Dendritic cell treated with granulocyte-macrophage colony-stimulating factor and Interleukin-4, amounts not matched to agents 40 ng/mL and 50 ng/mL, for 4 days (primary cell): ENCODE measurements around the gene DSTN.

ENCODE experiments used
- H3K27ac Mint-ChIP-seq: one replicate; pipeline ENCODE4 v1.8.0; 2022; ENCODE audit warnings: mild to moderate bottlenecking, mixed read lengths
- H3K27me3 Mint-ChIP-seq: one replicate; pipeline ENCODE4 v1.8.0; 2022; ENCODE audit warnings: mild to moderate bottlenecking, mixed read lengths
- H3K36me3 Mint-ChIP-seq: one replicate; pipeline ENCODE4 v1.8.0; 2022; ENCODE audit warnings: low read depth, mixed read lengths
- H3K4me1 Mint-ChIP-seq: one replicate; pipeline ENCODE4 v1.8.0; 2022; ENCODE audit warnings: low read depth, mixed read lengths
- H3K4me3 Mint-ChIP-seq: one replicate; pipeline ENCODE4 v1.8.0; 2022; ENCODE audit warnings: mild to moderate bottlenecking, moderate library complexity, mixed read lengths
- H3K9me3 Mint-ChIP-seq: one replicate; pipeline ENCODE4 v1.8.0; 2022; ENCODE audit warnings: mixed read lengths
- intact Hi-C: fragments of 100-400 bp; cut with micrococcal nuclease; formaldehyde crosslinking; loops from one replicate; pipeline ENCODE4 v1.15.0; 2022

The DSTN gene

GRCh38 chr20:17648791-17649730, 79.2 kb downstream of the DSTN start:
- Mint-ChIP-seq H3K36me3 (peaks cover 47% of the 10 kb centered on the region), H3K9me3 (no peaks in the 10 kb centered on the region), H3K4me3 (peak overlapping the region; percentile 26), H3K27ac (peak overlapping the region; percentile 74), H3K27me3 (no peaks in the 10 kb centered on the region), H3K4me1 (peaks cover 68% of the 10 kb centered on the region)
- intact Hi-C loops, result loop anchor here (2.0 kb wide), 1 partner anchor 14 kb away; no protein-coding TSS in a partner anchor

- Mint-ChIP-seq H3K27ac (peak overlapping the region; percentile 74), H3K4me1 (peaks cover 68% of the 10 kb centered on the region), H3K4me3 (no peak overlapping the region), H3K9me3 (no peaks in the 10 kb centered on the region), H3K27me3 (no peaks in the 10 kb centered on the region), H3K36me3 (peaks cover 42% of the 10 kb centered on the region)
- intact Hi-C loops, result no loop called here
These were observed 80.6 kb downstream of the DSTN start for GRCh38 chr20:17650301-17651128.

- Mint-ChIP-seq H3K4me3 (no peak overlapping the region), H3K27ac (peak overlapping the region; percentile 74), H3K9me3 (no peaks in the 10 kb centered on the region), H3K27me3 (no peaks in the 10 kb centered on the region), H3K36me3 (peaks cover 42% of the 10 kb centered on the region), H3K4me1 (peaks cover 72% of the 10 kb centered on the region)
- intact Hi-C loops, result no loop called here
These were observed 81.4 kb downstream of the DSTN start for GRCh38 chr20:17651129-17651759.

- no peaks in the 10 kb centered on the region for H3K27me3 Mint-ChIP-seq
- H3K36me3 Mint-ChIP-seq, result peaks cover 42% of the 10 kb centered on the region
- H3K9me3 Mint-ChIP-seq, result no peaks in the 10 kb centered on the region
- peaks cover 67% of the 10 kb centered on the region for H3K4me1 Mint-ChIP-seq
- intact Hi-C loops, result no loop called here
- H3K4me3 Mint-ChIP-seq, result no peak overlapping the region
- H3K27ac Mint-ChIP-seq, result peak overlapping the region; percentile 34
These were observed 82.0 kb downstream of the DSTN start for GRCh38 chr20:17651760-17652388.

GRCh38 chr20:17652411-17652810, 82.5 kb downstream of the DSTN start:
- Mint-ChIP-seq H3K9me3 (no peaks in the 10 kb centered on the region), H3K27ac (peak overlapping the region; percentile 34), H3K36me3 (peaks cover 42% of the 10 kb centered on the region), H3K4me3 (no peak overlapping the region), H3K27me3 (no peaks in the 10 kb centered on the region), H3K4me1 (peaks cover 62% of the 10 kb centered on the region)
- intact Hi-C loops, result no loop called here

GRCh38 chr20:17653835-17654648, 84.2 kb downstream of the DSTN start:
- no peak overlapping the region for H3K4me3 Mint-ChIP-seq
- H3K4me1 Mint-ChIP-seq, result peaks cover 51% of the 10 kb centered on the region
- H3K9me3 Mint-ChIP-seq, result peaks cover 8% of the 10 kb centered on the region
- no peaks in the 10 kb centered on the region for H3K27me3 Mint-ChIP-seq
- intact Hi-C loops, result no loop called here
- H3K36me3 Mint-ChIP-seq, result peaks cover 58% of the 10 kb centered on the region
- no peak overlapping the region for H3K27ac Mint-ChIP-seq

GRCh38 chr20:17654649-17655285, 84.9 kb downstream of the DSTN start:
- Mint-ChIP-seq H3K27me3 (no peaks in the 10 kb centered on the region), H3K4me3 (no peak overlapping the region), H3K4me1 (peaks cover 44% of the 10 kb centered on the region), H3K27ac (no peak overlapping the region), H3K36me3 (peaks cover 65% of the 10 kb centered on the region), H3K9me3 (peaks cover 9% of the 10 kb centered on the region)
- intact Hi-C loops, result no loop called here

- H3K27me3 Mint-ChIP-seq, result no peaks in the 10 kb centered on the region
- intact Hi-C loops, result no loop called here
- H3K27ac Mint-ChIP-seq, result no peak overlapping the region
These were observed 85.4 kb downstream of the DSTN start for GRCh38 chr20:17655286-17655651.

GRCh38 chr20:17655865-17656479, 86.1 kb downstream of the DSTN start:
- Mint-ChIP-seq H3K4me3 (no peak overlapping the region), H3K27ac (no peak overlapping the region), H3K4me1 (peaks cover 38% of the 10 kb centered on the region), H3K36me3 (peaks cover 77% of the 10 kb centered on the region), H3K27me3 (no peaks in the 10 kb centered on the region), H3K9me3 (peaks cover 9% of the 10 kb centered on the region)
- intact Hi-C loops, result no loop called here

More at GRCh38 chr20:17655286-17655651, 85.4 kb downstream of the DSTN start:
- peaks cover 43% of the 10 kb centered on the region for H3K4me1 Mint-ChIP-seq
- H3K36me3 Mint-ChIP-seq, result peaks cover 70% of the 10 kb centered on the region
- no peak overlapping the region for H3K4me3 Mint-ChIP-seq
- peaks cover 9% of the 10 kb centered on the region for H3K9me3 Mint-ChIP-seq

- intact Hi-C loops, result no loop called here
- Mint-ChIP-seq H3K36me3 (peaks cover 75% of the 10 kb centered on the region), H3K4me1 (peaks cover 41% of the 10 kb centered on the region), H3K27ac (peak overlapping the region; percentile 24), H3K4me3 (no peak overlapping the region), H3K9me3 (peaks cover 9% of the 10 kb centered on the region), H3K27me3 (no peaks in the 10 kb centered on the region)
These were observed 87.4 kb downstream of the DSTN start for GRCh38 chr20:17657079-17657825.

- H3K27ac Mint-ChIP-seq, result no peak overlapping the region
- intact Hi-C loops, result no loop called here
- peaks cover 9% of the 10 kb centered on the region for H3K9me3 Mint-ChIP-seq
- H3K27me3 Mint-ChIP-seq, result no peaks in the 10 kb centered on the region
- H3K4me3 Mint-ChIP-seq, result no peak overlapping the region
- peaks cover 41% of the 10 kb centered on the region for H3K4me1 Mint-ChIP-seq
- peaks cover 67% of the 10 kb centered on the region for H3K36me3 Mint-ChIP-seq
These were observed 88.2 kb downstream of the DSTN start for GRCh38 chr20:17657898-17658647.
